ENCODE measurements around the gene MARS1.

GRCh38 chr12:57487597-57488401 lies at the start of gene MARS1:
- TF ChIP-seq SIN3A (IDR thresholded peaks at IDR 0.05; ENCODE audit: borderline replicate concordance, insufficient read depth, low read depth, low read length) (peak; percentile 96; the same call in 1 of the 2 replicates), CTCF (IDR thresholded peaks at IDR 0.05) (peak; percentile 53), TCF7L2 (IDR thresholded peaks at IDR 0.05; ENCODE audit: low read depth, low read length) (peak; percentile 63; the same call in 1 of the 2 replicates)
- TF ChIP-seq, protein P1, sequence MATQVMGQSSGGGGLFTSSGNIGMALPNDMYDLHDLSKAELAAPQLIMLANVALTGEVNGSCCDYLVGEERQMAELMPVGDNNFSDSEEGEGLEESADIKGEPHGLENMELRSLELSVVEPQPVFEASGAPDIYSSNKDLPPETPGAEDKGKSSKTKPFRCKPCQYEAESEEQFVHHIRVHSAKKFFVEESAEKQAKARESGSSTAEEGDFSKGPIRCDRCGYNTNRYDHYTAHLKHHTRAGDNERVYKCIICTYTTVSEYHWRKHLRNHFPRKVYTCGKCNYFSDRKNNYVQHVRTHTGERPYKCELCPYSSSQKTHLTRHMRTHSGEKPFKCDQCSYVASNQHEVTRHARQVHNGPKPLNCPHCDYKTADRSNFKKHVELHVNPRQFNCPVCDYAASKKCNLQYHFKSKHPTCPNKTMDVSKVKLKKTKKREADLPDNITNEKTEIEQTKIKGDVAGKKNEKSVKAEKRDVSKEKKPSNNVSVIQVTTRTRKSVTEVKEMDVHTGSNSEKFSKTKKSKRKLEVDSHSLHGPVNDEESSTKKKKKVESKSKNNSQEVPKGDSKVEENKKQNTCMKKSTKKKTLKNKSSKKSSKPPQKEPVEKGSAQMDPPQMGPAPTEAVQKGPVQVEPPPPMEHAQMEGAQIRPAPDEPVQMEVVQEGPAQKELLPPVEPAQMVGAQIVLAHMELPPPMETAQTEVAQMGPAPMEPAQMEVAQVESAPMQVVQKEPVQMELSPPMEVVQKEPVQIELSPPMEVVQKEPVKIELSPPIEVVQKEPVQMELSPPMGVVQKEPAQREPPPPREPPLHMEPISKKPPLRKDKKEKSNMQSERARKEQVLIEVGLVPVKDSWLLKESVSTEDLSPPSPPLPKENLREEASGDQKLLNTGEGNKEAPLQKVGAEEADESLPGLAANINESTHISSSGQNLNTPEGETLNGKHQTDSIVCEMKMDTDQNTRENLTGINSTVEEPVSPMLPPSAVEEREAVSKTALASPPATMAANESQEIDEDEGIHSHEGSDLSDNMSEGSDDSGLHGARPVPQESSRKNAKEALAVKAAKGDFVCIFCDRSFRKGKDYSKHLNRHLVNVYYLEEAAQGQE (IDR thresholded peaks at IDR 0.05; ENCODE audit: insufficient read depth in 1 of 2, low read depth in 2 of 2, low read length in 1 of 2) = no peak
